Measurements from ENCODE around the gene AREL1. TPM values are rescaled to one million over a fixed set of nuclear protein-coding genes. Genes with fewer than 3 reads are reported as not detected.

The AREL1 gene
- total and polyA plus RNA-seq, 2 donors (not counting 3 experiments of a cell fraction or from before 2014, with no cell fraction given): 46.4 to 67.2 TPM

DNA sequence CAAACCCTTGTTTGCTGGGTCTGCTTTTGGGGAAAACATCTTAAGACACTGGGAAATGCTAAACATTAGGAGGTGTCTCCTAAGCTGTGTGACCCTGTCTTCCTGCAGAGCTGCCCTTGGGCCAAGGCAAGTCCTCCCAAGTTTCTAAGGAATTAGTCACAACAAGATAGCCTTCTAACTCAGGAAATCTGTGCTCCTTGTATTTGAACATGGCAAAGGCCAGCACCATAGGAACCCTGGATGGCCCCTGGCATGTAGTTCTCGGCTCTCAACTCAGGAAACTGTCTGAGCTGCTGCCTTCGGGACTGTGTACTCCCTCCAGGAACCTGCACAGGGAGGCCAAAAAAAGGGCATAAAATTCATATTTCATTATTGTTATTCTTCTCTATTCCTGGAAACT is 63.2 kb downstream of the AREL1 start:
- Histone ChIP-seq H3K27me3 (ENCODE audit: control insufficient read depth in 2 of 2, insufficient read depth in 2 of 2, low read length in 2 of 2) (no peaks in the 10 kb centered on the region), H3K79me2 (ENCODE audit: control insufficient read depth, insufficient read depth, low read length) (no peaks in the 10 kb centered on the region), H3K36me3 (ENCODE audit: control insufficient read depth in 2 of 2, extremely low read depth in 1 of 2, insufficient read depth in 2 of 2, low read length in 2 of 2) (no peaks in the 10 kb centered on the region), H2AFZ (ENCODE audit: low read depth, low read length) (no peak overlapping the region), H3K4me3 (replicated peaks in 1 of 3; ENCODE audit: insufficient read depth in 1 of 3, low read depth in 1 of 3, low read length in 3 of 3) (no peak overlapping the region), H3K9me1 (replicated peaks; ENCODE audit: control insufficient read depth, extremely low read depth, insufficient read depth, low read length) (no peaks in the 10 kb centered on the region), H4K20me1 (replicated peaks; ENCODE audit: control insufficient read depth, extremely low read depth, insufficient read depth, low read length) (no peaks in the 10 kb centered on the region), H3K4me1 (ENCODE audit: control insufficient read depth, extremely low read depth, insufficient read depth, low read length) (peaks cover 29% of the 10 kb centered on the region), H3K9me3 (replicated peaks; ENCODE audit: control insufficient read depth, insufficient read depth, low read length) (no peaks in the 10 kb centered on the region), H3K9ac (replicated peaks; ENCODE audit: extremely low read depth, insufficient read depth, low read length) (no peak overlapping the region), H3K27ac (ENCODE audit: insufficient read depth, low read depth, low read length) (peak overlapping the region; percentile 51), H3K4me2 (ENCODE audit: insufficient read depth, low read length) (peak overlapping the region; percentile 65)
- dilution Hi-C loops (cut with MboI; ENCODE audit: extremely low pct_ligation_motif_present, low sequenced_read_pairs) (no loop called here), intact Hi-C loops (cut with micrococcal nuclease) (loop anchor here (1.0 to 2.0 kb wide), 2 partner anchors 9 to 29 kb away; no protein-coding TSS in a partner anchor)
- ChIA-PET CTCF (interaction anchor here (0.6 to 4.1 kb wide), 10 partner anchors 9 to 144 kb away, joined by 3 to 33 read pairs (median 4); partner anchors contain the start of genes AREL1, FCF1 and LTBP2), POLR2A (interaction anchor here (0.5 kb wide), 1 partner anchor 21 kb away, joined by 3 read pairs; no protein-coding TSS in a partner anchor)
- TF ChIP-seq, protein P1, sequence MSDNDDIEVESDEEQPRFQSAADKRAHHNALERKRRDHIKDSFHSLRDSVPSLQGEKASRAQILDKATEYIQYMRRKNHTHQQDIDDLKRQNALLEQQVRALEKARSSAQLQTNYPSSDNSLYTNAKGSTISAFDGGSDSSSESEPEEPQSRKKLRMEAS (IDR thresholded peaks at IDR 0.05; ENCODE audit: insufficient read depth, insufficient read length): no peak
- TF ChIP-seq EZH2 (IDR thresholded peaks at IDR 0.05; ENCODE audit: borderline replicate concordance, low read depth, low read length, severe bottlenecking) (no peak), GATA2 (IDR thresholded peaks at IDR 0.05; ENCODE audit: insufficient read depth, insufficient read length, low read depth, low read length) (peak; percentile 74), MYC (IDR thresholded peaks at IDR 0.05; ENCODE audit: low read depth, low read length) (no peak), FOS (IDR thresholded peaks at IDR 0.05; ENCODE audit: borderline replicate concordance, insufficient read depth, low read length) (peak; percentile 55), POLR2AphosphoS5 (IDR thresholded peaks at IDR 0.05; ENCODE audit: insufficient read depth, low read depth, low read length) (peak; percentile 69)
- TF ChIP-seq, protein P2, sequence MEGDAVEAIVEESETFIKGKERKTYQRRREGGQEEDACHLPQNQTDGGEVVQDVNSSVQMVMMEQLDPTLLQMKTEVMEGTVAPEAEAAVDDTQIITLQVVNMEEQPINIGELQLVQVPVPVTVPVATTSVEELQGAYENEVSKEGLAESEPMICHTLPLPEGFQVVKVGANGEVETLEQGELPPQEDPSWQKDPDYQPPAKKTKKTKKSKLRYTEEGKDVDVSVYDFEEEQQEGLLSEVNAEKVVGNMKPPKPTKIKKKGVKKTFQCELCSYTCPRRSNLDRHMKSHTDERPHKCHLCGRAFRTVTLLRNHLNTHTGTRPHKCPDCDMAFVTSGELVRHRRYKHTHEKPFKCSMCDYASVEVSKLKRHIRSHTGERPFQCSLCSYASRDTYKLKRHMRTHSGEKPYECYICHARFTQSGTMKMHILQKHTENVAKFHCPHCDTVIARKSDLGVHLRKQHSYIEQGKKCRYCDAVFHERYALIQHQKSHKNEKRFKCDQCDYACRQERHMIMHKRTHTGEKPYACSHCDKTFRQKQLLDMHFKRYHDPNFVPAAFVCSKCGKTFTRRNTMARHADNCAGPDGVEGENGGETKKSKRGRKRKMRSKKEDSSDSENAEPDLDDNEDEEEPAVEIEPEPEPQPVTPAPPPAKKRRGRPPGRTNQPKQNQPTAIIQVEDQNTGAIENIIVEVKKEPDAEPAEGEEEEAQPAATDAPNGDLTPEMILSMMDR (IDR thresholded peaks at IDR 0.05; ENCODE audit: extremely low read depth in 1 of 2, insufficient read depth in 1 of 2, low read depth in 1 of 2, low read length in 2 of 2): no peak
- BruUV-seq (replicated peaks): no TSS peak
- DNase-seq (ENCODE audit: low read depth, low spot score): peak; percentile 69
- FAIRE-seq: peak; percentile 99
